Neutrophil (primary cell): ENCODE results near the gene CDK2.

Experiments
- H3K27ac ChIP-seq: fragments of 200-600 bp; sonication (generic); 2 replicates; pipeline ENCODE4 v1.5.1; 2016; ENCODE audit warnings: mild to moderate bottlenecking, moderate library complexity
- H3K27me3 ChIP-seq: fragments of 200-600 bp; sonication (generic); 2 replicates; pipeline ENCODE4 v1.6.0; 2016; ENCODE audit warnings: mild to moderate bottlenecking
- H3K36me3 ChIP-seq: fragments of 200-600 bp; sonication (generic); 2 replicates; pipeline ENCODE4 v1.5.1; 2017
- H3K4me1 ChIP-seq, 2 experiments: fragments of 200-600 bp in 1 of 2; sonication (generic) in 1 of 2; 1 replicate in 1 of 2; 2 replicates in 1 of 2; pipeline versions ENCODE4 v1.5.1 to v1.6.1; 2013 to 2016; ENCODE audit warnings: low read depth in 1 of 2, low read length in 1 of 2, mild to moderate bottlenecking in 1 of 2, moderate library complexity in 1 of 2; ENCODE audit not compliant: control insufficient read depth in 1 of 2, insufficient read depth in 1 of 2
- H3K4me3 ChIP-seq, 2 experiments: fragments of 200-600 bp in 1 of 2; sonication (generic) in 1 of 2; 1 replicate in 1 of 2; 2 replicates in 1 of 2; pipeline ENCODE4 v1.5.1; 2013 to 2016; ENCODE audit warnings: low read depth in 1 of 2, low read length in 1 of 2, mild to moderate bottlenecking in 1 of 2, moderate library complexity in 1 of 2
- H3K9me3 ChIP-seq: fragments of 200-600 bp; sonication (generic); 2 replicates; pipeline ENCODE4 v1.5.1; 2016
- TF ChIP-seq, protein P1 (sequence below): fragments of 200-600 bp; sonication (generic); IDR thresholded peaks from 2 replicates; pipeline ENCODE4 v1.5.1; 2016; ENCODE audit warnings: antibody characterized with exemption

CDK2 gene

DNA sequence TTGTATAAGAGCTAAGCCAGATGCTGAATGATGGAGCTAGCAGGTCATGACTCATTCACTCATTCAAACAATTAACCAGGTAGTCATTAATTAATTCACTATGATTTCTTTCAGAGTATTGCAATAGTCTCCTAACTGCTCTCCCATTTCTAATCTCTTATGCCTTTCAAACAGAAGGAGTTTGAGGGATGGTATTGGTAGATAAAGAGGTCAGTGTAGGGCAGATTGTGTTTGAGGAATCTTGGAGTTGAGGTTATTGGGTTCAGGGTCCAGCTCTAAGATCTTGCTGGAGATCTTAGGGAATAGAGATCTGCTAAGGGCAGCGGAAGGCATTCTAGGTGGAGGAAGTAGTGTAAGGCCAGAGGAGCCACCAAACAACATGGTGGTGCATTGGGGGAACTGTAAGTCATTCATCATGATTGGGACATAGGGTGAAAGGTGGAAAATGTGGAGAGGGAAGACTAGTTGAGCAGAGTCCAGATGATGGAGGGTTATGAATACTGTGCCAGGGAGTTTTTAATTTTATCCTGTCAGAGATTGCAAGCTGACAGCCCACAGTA is 24.0 kb upstream of the CDK2 start:
- Histone ChIP-seq H3K36me3 (peaks cover 98% of the 10 kb centered on the region), H3K27ac (no peak overlapping the region)

DNA sequence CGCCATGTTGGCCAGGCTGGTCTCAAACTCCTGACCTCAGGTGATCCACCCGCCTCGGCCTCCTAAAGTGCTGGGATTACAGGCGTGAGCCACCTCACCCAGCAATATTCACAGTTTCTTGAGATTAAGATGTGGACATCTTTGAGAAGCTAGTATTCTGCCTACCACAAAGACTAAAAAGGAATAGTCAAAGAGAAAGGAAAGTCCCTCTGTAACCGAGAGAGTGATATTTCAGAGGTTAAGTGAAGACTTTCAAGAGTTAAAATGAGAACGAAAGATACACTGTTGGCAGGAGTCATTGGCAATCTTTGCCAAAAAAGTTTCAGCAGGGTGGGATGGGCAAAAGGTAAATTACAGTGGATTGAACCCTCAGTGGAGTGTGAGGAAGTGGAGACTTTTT is 20.1 kb upstream of the CDK2 start:
- peaks cover 90% of the 10 kb centered on the region for H3K36me3 ChIP-seq
- no peaks in the 10 kb centered on the region for H3K27me3 ChIP-seq
- TF ChIP-seq, protein P1, sequence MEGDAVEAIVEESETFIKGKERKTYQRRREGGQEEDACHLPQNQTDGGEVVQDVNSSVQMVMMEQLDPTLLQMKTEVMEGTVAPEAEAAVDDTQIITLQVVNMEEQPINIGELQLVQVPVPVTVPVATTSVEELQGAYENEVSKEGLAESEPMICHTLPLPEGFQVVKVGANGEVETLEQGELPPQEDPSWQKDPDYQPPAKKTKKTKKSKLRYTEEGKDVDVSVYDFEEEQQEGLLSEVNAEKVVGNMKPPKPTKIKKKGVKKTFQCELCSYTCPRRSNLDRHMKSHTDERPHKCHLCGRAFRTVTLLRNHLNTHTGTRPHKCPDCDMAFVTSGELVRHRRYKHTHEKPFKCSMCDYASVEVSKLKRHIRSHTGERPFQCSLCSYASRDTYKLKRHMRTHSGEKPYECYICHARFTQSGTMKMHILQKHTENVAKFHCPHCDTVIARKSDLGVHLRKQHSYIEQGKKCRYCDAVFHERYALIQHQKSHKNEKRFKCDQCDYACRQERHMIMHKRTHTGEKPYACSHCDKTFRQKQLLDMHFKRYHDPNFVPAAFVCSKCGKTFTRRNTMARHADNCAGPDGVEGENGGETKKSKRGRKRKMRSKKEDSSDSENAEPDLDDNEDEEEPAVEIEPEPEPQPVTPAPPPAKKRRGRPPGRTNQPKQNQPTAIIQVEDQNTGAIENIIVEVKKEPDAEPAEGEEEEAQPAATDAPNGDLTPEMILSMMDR: no peak
- H3K4me1 ChIP-seq: no peaks in the 10 kb centered on the region
- no peak overlapping the region for H3K4me3 ChIP-seq
- H3K27ac ChIP-seq: no peak overlapping the region
- H3K9me3 ChIP-seq: no peaks in the 10 kb centered on the region

More for the DNA sequence above, 24.0 kb upstream of the CDK2 start:
- TF ChIP-seq, protein P1: no peak
- Histone ChIP-seq H3K27me3 (no peaks in the 10 kb centered on the region), H3K9me3 (no peaks in the 10 kb centered on the region), H3K4me3 (no peak overlapping the region), H3K4me1 (peaks cover 3 to 7% of the 10 kb centered on the region in 2 experiments)

DNA sequence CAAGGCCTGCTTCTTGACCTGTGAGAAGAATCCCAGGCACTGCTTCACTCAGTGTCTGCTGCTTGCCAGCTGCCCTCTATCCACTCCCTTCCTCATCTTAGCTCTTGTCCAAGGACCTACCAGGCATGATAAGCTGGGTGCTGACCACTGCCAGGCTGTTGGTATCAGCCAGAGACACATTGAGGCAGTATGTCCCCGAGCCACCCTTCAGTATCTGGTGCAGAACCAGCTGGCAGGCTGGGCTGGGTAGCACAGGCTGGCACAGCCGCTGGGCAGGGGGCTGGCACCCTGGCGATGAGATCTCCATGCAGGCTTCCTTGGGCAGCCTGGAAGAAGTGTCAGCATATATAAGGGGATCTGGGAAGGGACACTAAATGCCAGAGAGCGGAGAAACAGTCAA is 11.3 kb upstream of the CDK2 start:
- TF ChIP-seq, protein P1: no peak
- Histone ChIP-seq H3K27ac (no peak overlapping the region), H3K36me3 (peaks cover 53% of the 10 kb centered on the region), H3K9me3 (no peaks in the 10 kb centered on the region), H3K4me3 (no peak overlapping the region), H3K4me1 (no peaks in the 10 kb centered on the region), H3K27me3 (no peaks in the 10 kb centered on the region)

DNA sequence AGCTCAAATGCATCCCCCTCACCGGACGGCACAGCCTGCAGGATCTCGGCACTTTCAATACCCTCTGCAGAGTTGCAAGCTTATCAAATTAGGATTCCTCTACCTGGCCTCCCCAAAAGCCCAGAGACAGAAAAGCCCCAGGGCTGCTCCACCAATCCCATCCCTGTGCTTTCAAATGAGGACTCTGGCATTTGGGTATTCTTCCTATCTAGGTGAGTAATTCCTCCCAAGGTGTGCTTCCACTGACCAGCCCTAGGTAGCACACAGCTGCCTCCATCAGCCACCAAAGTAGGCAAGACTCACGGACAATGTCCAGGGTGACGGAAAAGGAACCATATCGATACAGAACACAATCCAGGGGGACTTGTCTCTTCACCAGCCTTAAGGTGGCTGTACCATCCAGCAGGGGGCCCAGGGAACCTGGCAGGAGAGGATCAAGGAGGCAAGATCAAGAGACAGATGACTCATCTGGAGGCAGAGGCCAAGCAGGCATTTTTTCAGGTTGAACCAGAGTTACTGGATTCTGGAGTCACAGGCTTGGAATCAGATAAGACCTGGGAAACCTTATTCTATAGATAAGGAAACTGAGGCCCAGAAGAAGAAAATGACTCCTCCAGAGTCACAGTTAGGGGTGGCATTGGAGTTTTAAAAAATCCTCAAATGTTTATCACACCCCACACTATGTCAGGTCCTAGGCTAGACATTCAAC is 10.7 kb upstream of the CDK2 start:
- H3K9me3 ChIP-seq: no peaks in the 10 kb centered on the region
- no peak overlapping the region for H3K27ac ChIP-seq
- TF ChIP-seq, protein P1: no peak
- no peak overlapping the region for H3K4me3 ChIP-seq
- no peaks in the 10 kb centered on the region for H3K4me1 ChIP-seq
- peaks cover 51% of the 10 kb centered on the region for H3K36me3 ChIP-seq
- no peaks in the 10 kb centered on the region for H3K27me3 ChIP-seq

DNA sequence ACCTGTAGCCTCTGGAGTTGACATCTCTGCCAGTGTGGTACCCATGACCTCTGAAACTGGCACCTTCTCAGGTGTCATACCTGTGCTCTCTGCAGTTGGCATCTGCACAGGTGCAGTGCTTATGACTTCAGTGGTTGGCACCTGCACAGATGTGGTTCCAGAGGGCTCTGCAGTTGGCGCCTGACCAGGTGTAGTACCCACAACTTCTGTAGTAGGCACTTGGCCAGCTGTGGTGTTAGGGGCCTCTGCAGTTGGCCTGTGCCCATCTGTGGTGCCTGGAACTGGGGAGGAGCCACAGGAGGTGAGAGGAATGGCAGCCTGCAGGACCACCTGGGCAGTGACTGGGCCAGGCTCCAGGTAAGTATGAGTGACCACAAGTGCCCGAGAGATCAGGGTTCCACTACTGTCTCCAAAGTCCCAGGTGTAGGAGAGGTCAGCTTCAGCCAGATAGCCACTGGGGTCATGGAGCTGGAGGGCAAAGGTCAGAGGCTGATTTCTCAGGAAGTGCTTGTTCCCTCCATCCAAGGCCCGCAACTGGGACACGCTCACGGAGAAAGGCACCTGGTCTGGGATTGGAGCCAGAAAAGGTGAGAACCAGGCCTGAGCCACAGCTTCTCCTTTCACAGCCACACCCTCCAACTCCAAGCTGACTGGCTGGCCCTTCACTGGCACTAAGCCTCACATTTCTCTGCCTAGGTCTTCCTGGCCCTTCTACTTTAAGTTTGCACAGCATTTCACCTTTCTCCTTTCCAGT is 9.3 kb upstream of the CDK2 start:
- Histone ChIP-seq H3K27me3 (no peaks in the 10 kb centered on the region), H3K36me3 (peaks cover 37% of the 10 kb centered on the region), H3K4me3 (no peak overlapping the region), H3K4me1 (no peaks in the 10 kb centered on the region), H3K9me3 (no peaks in the 10 kb centered on the region), H3K27ac (no peak overlapping the region)
- TF ChIP-seq, protein P1: no peak
